Natural killer cell (primary cell): ENCODE data around the gene TMEM200B. TPM values are rescaled to one million over a fixed set of nuclear protein-coding genes. Genes with fewer than 3 reads are reported as not detected.
"Not testable (repeated sequence)": the region's sequence is repeated elsewhere in the genome, so short reads cannot be mapped to it uniquely, and the experiment has no call there.

Source experiments
- ATAC-seq, 3 donors: fragments of 150-1000 bp in 2 of 3; fragments of 200-7000 bp in 1 of 3; cut with Tn5 transposase; 1 replicate in 1 of 3; 2 replicates in 2 of 3; pipeline ENCODE4 v1.10.0; 2021; ENCODE audit warnings: mild to moderate bottlenecking in 2 of 3, moderate library complexity in 2 of 3
- DNase-seq, 2 donors: peaks; one replicate each; pipeline versions ENCODE4 v3.0.0 to v3.0.0-alpha.2; 2013 to 2021; ENCODE audit warnings: mixed read lengths in 1 of 2
- H3K27ac ChIP-seq: one replicate; pipeline ENCODE4 v1.5.1; 2013; ENCODE audit warnings: mild to moderate bottlenecking, low read length
- H3K27me3 ChIP-seq: one replicate; pipeline ENCODE4 v1.6.1; 2013; ENCODE audit warnings: low read length; ENCODE audit not compliant: control insufficient read depth, insufficient read depth
- H3K36me3 ChIP-seq: one replicate; pipeline ENCODE4 v1.6.1; 2013; ENCODE audit warnings: low read length; ENCODE audit not compliant: control insufficient read depth, insufficient read depth
- H3K4me1 ChIP-seq: one replicate; pipeline ENCODE4 v1.6.1; 2013; ENCODE audit warnings: low read length; ENCODE audit not compliant: control insufficient read depth, insufficient read depth
- H3K4me3 ChIP-seq: one replicate; pipeline ENCODE4 v1.5.1; 2013; ENCODE audit warnings: low read length
- H3K9me3 ChIP-seq: one replicate; pipeline ENCODE4 v1.6.1; 2013; ENCODE audit warnings: low read length; ENCODE audit not compliant: control insufficient read depth, insufficient read depth
- H3K27ac Mint-ChIP-seq, 2 donors: one replicate each; pipeline ENCODE4 v1.8.0; 2022; ENCODE audit warnings: mild to moderate bottlenecking in 2 of 2, mixed read lengths in 2 of 2, moderate library complexity in 1 of 2
- H3K27me3 Mint-ChIP-seq, 2 donors: one replicate each; pipeline ENCODE4 v1.8.0; 2022; ENCODE audit warnings: low read depth in 2 of 2, mixed read lengths in 2 of 2
- H3K36me3 Mint-ChIP-seq: one replicate; pipeline ENCODE4 v1.8.0; 2022; ENCODE audit warnings: mixed read lengths
- H3K4me1 Mint-ChIP-seq, 2 donors: one replicate each; pipeline ENCODE4 v1.8.0; 2022; ENCODE audit warnings: mixed read lengths in 2 of 2
- H3K4me3 Mint-ChIP-seq: one replicate; pipeline ENCODE4 v1.8.0; 2022; ENCODE audit warnings: mild to moderate bottlenecking, moderate library complexity, mixed read lengths
- H3K9me3 Mint-ChIP-seq, 2 donors: one replicate each; pipeline ENCODE4 v1.8.0; 2022; ENCODE audit warnings: mixed read lengths in 2 of 2
- WGBS: methylation state at CpG from one replicate; pipeline ENCODE4 v1.1.7; 2013; ENCODE audit warnings: missing lambda C conversion rate; ENCODE audit not compliant: insufficient coverage; 5-methylcytosine and 5-hydroxymethylcytosine counted together
- intact Hi-C: fragments of 100-400 bp; cut with micrococcal nuclease; formaldehyde crosslinking; loops from one replicate; pipeline ENCODE4 v1.14.2; 2022
- total RNA-seq, 4 donors: library from RNA; stranded (reverse); fragments of 120-200 nt in 1 of 4; gene quantifications; one replicate each; pipeline versions ENCODE4 v1.2.3 to v1.2.4, GENCODE V29; 2013 to 2022
- TF ChIP-seq, protein P1 (sequence below): fragments of 200-600 bp; IDR thresholded peaks from one replicate; pipeline ENCODE4 v1.8.0; 2022; ENCODE audit warnings: antibody characterized with exemption

Gene TMEM200B
- total RNA-seq, 3 donors from 2014 or later (not counting 1 experiment from before 2014, with no cell fraction given): not detected

DNA sequence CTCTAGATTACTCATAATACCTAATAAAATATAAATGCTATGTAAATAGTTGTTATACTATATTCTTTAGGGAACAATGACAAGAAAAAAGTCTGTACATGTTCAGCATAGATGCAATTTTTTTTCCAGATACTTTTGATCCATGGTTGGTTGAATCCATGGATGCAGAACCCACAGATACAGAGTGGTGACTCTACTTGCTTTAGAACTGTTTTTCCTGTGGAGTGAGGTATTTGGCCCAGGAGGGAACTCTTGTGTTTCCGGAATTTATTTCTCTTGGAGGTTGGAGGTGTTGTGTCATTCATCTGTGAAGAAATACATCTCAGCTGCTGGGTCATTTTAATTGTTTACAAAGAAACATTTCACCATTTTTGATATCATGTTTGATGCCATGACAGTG lies 28.7 kb downstream of the TMEM200B start:
- Histone ChIP-seq H3K4me3 (no peak overlapping the region), H3K27ac (no peak overlapping the region), H3K27me3 (no peaks in the 10 kb centered on the region), H3K9me3 (no peaks in the 10 kb centered on the region), H3K4me1 (no peaks in the 10 kb centered on the region), H3K36me3 (peaks cover 38% of the 10 kb centered on the region)
- ATAC-seq (no peak), DNase-seq (no peak)
- Mint-ChIP-seq H3K9me3 (no peaks in the 10 kb centered on the region), H3K36me3 (peaks cover 17% of the 10 kb centered on the region), H3K4me3 (no peak overlapping the region), H3K27me3 (no peaks in the 10 kb centered on the region), H3K27ac (no peak overlapping the region), H3K4me1 (peaks cover 7 to 10% of the 10 kb centered on the region in 2 donors)
- WGBS: no CpG with 5 or more reads among the region's 1 CpG
- TF ChIP-seq, protein P1, sequence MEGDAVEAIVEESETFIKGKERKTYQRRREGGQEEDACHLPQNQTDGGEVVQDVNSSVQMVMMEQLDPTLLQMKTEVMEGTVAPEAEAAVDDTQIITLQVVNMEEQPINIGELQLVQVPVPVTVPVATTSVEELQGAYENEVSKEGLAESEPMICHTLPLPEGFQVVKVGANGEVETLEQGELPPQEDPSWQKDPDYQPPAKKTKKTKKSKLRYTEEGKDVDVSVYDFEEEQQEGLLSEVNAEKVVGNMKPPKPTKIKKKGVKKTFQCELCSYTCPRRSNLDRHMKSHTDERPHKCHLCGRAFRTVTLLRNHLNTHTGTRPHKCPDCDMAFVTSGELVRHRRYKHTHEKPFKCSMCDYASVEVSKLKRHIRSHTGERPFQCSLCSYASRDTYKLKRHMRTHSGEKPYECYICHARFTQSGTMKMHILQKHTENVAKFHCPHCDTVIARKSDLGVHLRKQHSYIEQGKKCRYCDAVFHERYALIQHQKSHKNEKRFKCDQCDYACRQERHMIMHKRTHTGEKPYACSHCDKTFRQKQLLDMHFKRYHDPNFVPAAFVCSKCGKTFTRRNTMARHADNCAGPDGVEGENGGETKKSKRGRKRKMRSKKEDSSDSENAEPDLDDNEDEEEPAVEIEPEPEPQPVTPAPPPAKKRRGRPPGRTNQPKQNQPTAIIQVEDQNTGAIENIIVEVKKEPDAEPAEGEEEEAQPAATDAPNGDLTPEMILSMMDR: no peak
- intact Hi-C loops: no loop called here

DNA sequence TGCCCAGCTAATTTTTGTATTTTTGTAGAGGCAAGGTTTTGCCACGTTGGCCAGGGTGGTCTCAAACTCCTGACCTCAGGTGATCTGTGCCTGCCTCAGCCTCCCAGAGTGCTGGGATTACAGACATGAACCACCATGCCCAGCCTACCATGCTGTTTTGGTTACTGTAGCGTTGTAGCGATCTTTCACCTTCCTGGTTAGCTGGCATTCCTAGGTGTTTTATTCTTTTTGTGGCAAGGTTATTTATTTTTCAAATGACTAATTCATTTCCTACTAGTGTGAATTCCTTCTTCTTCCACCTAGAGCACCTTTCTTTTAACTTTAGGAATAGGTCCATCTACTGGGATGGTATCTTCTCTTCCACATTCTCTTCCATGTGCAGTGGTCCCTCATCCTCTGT lies 29.3 kb downstream of the TMEM200B start:
- Mint-ChIP-seq H3K4me1 (peaks cover 7 to 15% of the 10 kb centered on the region in 2 donors), H3K27ac (no peak overlapping the region), H3K36me3 (peaks cover 12% of the 10 kb centered on the region), H3K9me3 (no peaks in the 10 kb centered on the region), H3K27me3 (no peaks in the 10 kb centered on the region), H3K4me3 (no peak overlapping the region)
- H3K36me3 ChIP-seq: peaks cover 33% of the 10 kb centered on the region
- no peaks in the 10 kb centered on the region for H3K27me3 ChIP-seq
- 76% methylated on average over 1 of the region's 3 CpGs for WGBS
- no peak overlapping the region for H3K27ac ChIP-seq
- no peaks in the 10 kb centered on the region for H3K9me3 ChIP-seq
- DNase-seq (no peak), ATAC-seq (no peak)
- no peak overlapping the region for H3K4me3 ChIP-seq
- TF ChIP-seq, protein P1: no peak
- intact Hi-C loops: no loop called here
- no peaks in the 10 kb centered on the region for H3K4me1 ChIP-seq

DNA sequence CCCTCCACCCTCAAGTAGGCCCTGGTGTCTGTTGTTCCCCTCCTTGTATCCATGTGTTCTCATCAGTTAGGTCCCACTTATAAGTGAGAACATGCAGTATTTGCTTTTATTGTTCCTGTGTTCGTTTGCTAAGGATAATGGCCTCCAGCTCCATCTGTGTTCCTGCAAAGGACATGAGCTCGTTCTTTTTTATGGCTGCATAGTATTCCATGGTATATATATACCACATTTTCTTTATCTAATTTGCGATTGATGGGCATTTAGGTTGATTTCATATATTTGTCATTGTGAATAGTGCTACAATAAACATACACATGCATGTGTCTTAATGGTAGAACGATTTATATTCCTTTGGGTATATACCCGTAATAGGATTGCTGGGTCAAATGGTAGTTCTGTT lies 31.0 kb downstream of the TMEM200B start:
- H3K27ac Mint-ChIP-seq, H3K4me3 ChIP-seq, ATAC-seq, H3K27ac ChIP-seq, H3K9me3 ChIP-seq, H3K27me3 ChIP-seq, H3K27me3 Mint-ChIP-seq, H3K4me3 Mint-ChIP-seq, intact Hi-C loops, DNase-seq, H3K9me3 Mint-ChIP-seq, H3K4me1 ChIP-seq: not testable (repeated sequence)
- H3K36me3 Mint-ChIP-seq: peaks cover 11% of the 10 kb centered on the region
- peaks cover 31% of the 10 kb centered on the region for H3K36me3 ChIP-seq
- H3K4me1 Mint-ChIP-seq: peaks cover 7 to 18% of the 10 kb centered on the region in 2 donors
- WGBS: 100% methylated on average over 3 of the region's 5 CpGs

DNA sequence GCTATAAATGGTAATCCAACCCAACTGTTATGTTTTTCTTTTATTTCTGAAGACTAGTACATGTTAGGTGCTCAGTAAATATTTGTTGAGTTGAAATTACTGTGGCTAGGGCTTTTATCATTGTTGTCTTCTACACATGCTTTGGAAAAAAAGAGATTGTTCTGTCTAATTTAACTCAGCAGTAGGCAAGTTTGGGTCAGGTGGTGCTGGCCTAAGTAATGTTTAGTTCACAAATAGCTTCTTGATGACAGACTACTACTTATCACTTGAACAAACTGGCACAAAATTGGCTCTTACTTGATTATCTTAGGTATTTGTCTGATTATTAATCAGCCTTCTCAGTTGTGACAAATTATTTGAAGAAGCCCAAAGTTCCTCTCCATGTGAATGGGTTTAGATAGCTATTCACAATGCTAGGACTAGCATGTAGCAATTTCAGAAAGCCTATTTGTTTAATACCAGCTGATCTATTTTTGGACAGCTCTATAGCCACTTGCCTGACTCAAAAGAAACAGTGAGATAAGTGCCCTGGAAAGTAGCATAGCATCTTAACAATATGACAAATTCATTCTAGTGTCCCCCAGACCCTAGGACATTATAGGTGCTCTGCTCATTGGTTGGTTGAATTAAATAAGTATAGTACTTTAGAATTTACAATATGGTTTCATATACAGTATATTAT lies 32.6 kb downstream of the TMEM200B start:
- TF ChIP-seq, protein P1: no peak
- no peak overlapping the region for H3K27ac Mint-ChIP-seq
- Histone ChIP-seq H3K36me3 (peaks cover 25% of the 10 kb centered on the region), H3K27ac (no peak overlapping the region), H3K4me1 (no peaks in the 10 kb centered on the region), H3K27me3 (no peaks in the 10 kb centered on the region), H3K4me3 (no peak overlapping the region), H3K9me3 (no peaks in the 10 kb centered on the region)
- H3K4me3 Mint-ChIP-seq: no peak overlapping the region
- peaks cover 3 to 11% of the 10 kb centered on the region in 2 donors for H3K4me1 Mint-ChIP-seq
- H3K27me3 Mint-ChIP-seq: no peaks in the 10 kb centered on the region
- intact Hi-C loops: no loop called here
- H3K36me3 Mint-ChIP-seq: peaks cover 11% of the 10 kb centered on the region
- H3K9me3 Mint-ChIP-seq: no peaks in the 10 kb centered on the region
- ATAC-seq (no peak), DNase-seq (no peak)
